GM12878 (cell line): ENCODE measurements around the gene RUNDC3A. TPM values are rescaled to one million over a fixed set of nuclear protein-coding genes. Genes with fewer than 3 reads are reported as not detected.
"Not testable (repeated sequence)": the region's sequence is repeated elsewhere in the genome, so short reads cannot be mapped to it uniquely, and the experiment has no call there.

ENCODE experiments used
- ATAC-seq: fragments of 200-7000 bp; cut with Tn5 transposase; 3 replicates; pipeline ENCODE4 v1.9.1; 2020; ENCODE audit warnings: mild to moderate bottlenecking, moderate library complexity
- BruUV-seq: library from RNA; stranded (reverse); fragments of 400-500 nt; replicated peaks from 2 replicates; lab custom pipeline; 2021; lab: Mats Ljungman, UMichigan
- CTCF ChIA-PET: fragments of 300-600 bp; sonication (Branson Sonifier 250); formaldehyde crosslinking; extraction: SDS; loops from one replicate; lab custom pipeline; 2021; ENCODE audit warnings: inconsistent platforms; lab: Yijun Ruan, JAX
- POLR2A ChIA-PET: fragments of 350-600 bp; formaldehyde crosslinking; extraction: SDS; loops from one replicate; lab custom pipeline; 2021; ENCODE audit warnings: inconsistent platforms; lab: Charles Lee
- RAD21 ChIA-PET: fragments of 300-600 bp; sonication (Branson Sonifier 250); formaldehyde crosslinking; loops from one replicate; lab custom pipeline; 2023; ENCODE audit warnings: antibody characterized with exemption; ENCODE audit not compliant: unreplicated experiment; lab: Charles Lee
- SMC1A ChIA-PET: fragments of 300-600 bp; sonication (Branson Sonifier 250); formaldehyde crosslinking; loops from one replicate; lab custom pipeline; 2023; ENCODE audit not compliant: unreplicated experiment, uncharacterized antibody; lab: Charles Lee
- DNase-seq: peaks from one replicate; pipeline ENCODE4 v3.0.0-alpha.2; 2011; ENCODE audit warnings: low read depth, low spot score
- FAIRE-seq: peaks from 3 replicates; lab custom pipeline; 2011; peaks lifted over from hg19 to GRCh38; lab: Jason Lieb, UNC
- H2AFZ ChIP-seq: 2 replicates; pipeline ENCODE4 v1.6.0; 2011; ENCODE audit warnings: low read depth, low read length, control low read depth; ENCODE audit not compliant: control insufficient read depth
- H3K27ac ChIP-seq: 2 replicates; pipeline ENCODE4 v1.5.1; 2011; ENCODE audit warnings: control low read depth; ENCODE audit not compliant: control insufficient read depth, insufficient read depth
- H3K27me3 ChIP-seq, 2 experiments: replicated peaks in 1 of 2; 2 replicates each; pipeline versions ENCODE4 v1.6.0 to v1.6.1; 2011; ENCODE audit warnings: low read length in 1 of 2; ENCODE audit not compliant: control insufficient read depth in 2 of 2, insufficient read depth in 2 of 2
- H3K36me3 ChIP-seq, 2 experiments: 2 replicates each; pipeline ENCODE4 v1.5.1; 2011; ENCODE audit warnings: low read length in 1 of 2; ENCODE audit not compliant: control insufficient read depth in 2 of 2, insufficient read depth in 2 of 2
- H3K4me1 ChIP-seq: 2 replicates; pipeline ENCODE4 v1.6.1; 2011; ENCODE audit warnings: mild to moderate bottlenecking, low read length, moderate library complexity, mixed read lengths; ENCODE audit not compliant: control insufficient read depth, insufficient read depth
- H3K4me2 ChIP-seq: 2 replicates; pipeline ENCODE4 v1.6.0; 2011; ENCODE audit warnings: control low read depth; ENCODE audit not compliant: control insufficient read depth, insufficient read depth
- H3K4me3 ChIP-seq: fragments of 200-600 bp; sonication (generic); 2 replicates; pipeline ENCODE4 v1.5.1; 2016
- H3K79me2 ChIP-seq: 2 replicates; pipeline ENCODE4 v1.6.0; 2011; ENCODE audit warnings: low read length; ENCODE audit not compliant: control insufficient read depth, insufficient read depth
- H3K9ac ChIP-seq: 2 replicates; pipeline ENCODE4 v1.8.0; 2011; ENCODE audit warnings: low read length, control low read depth, mixed read lengths; ENCODE audit not compliant: control insufficient read depth, insufficient read depth
- H3K9me3 ChIP-seq: replicated peaks from 3 replicates; pipeline ENCODE4 v1.5.1; 2011; ENCODE audit warnings: mild to moderate bottlenecking, low read length; ENCODE audit not compliant: control insufficient read depth, insufficient read depth
- H4K20me1 ChIP-seq: 2 replicates; pipeline ENCODE4 v1.6.0; 2011; ENCODE audit not compliant: control insufficient read depth, insufficient read depth
- ASH2L ChIP-seq: fragments of 300-600, 200-600 bp; sonication (generic); IDR thresholded peaks from 2 replicates; pipeline ENCODE4 v1.6.1; 2017; ENCODE audit warnings: low read depth, mild to moderate bottlenecking, borderline replicate concordance
- BCL11A ChIP-seq: IDR thresholded peaks from 2 replicates; pipeline ENCODE4 v1.6.1; 2011; ENCODE audit warnings: low read depth, low read length
- CREM ChIP-seq: IDR thresholded peaks from 2 replicates; pipeline ENCODE4 v1.6.1; 2014; ENCODE audit warnings: antibody characterized with exemption, low read depth
- IKZF1 ChIP-seq: fragments of 450-650 bp; conservative IDR thresholded peaks from 2 replicates; pipeline ENCODE4 v1.6.1; 2017; ENCODE audit warnings: antibody characterized with exemption, mild to moderate bottlenecking
- MEF2A ChIP-seq: IDR thresholded peaks from 2 replicates; pipeline ENCODE4 v1.6.1; 2011; ENCODE audit warnings: low read depth, mild to moderate bottlenecking, low read length, moderate library complexity; ENCODE audit not compliant: insufficient read depth
- NBN ChIP-seq: fragments of 450-650 bp; IDR thresholded peaks from 2 replicates; pipeline ENCODE4 v1.6.1; 2016
- NR2F1 ChIP-seq: fragments of 450-650 bp; conservative IDR thresholded peaks from 2 replicates; pipeline ENCODE4 v1.6.1; 2017; ENCODE audit warnings: mild to moderate bottlenecking
- PAX5 ChIP-seq: IDR thresholded peaks from 2 replicates; pipeline ENCODE4 v1.6.1; 2011; ENCODE audit warnings: low read depth, low read length, borderline replicate concordance
- PML ChIP-seq: IDR thresholded peaks from 2 replicates; pipeline ENCODE4 v1.6.1; 2012; ENCODE audit warnings: low read length, inconsistent platforms
- RUNX3 ChIP-seq: IDR thresholded peaks from 2 replicates; pipeline ENCODE4 v1.6.1; 2012; ENCODE audit warnings: low read length, inconsistent platforms
- SIN3A ChIP-seq: IDR thresholded peaks from 2 replicates; pipeline ENCODE4 v1.6.1; 2012; ENCODE audit warnings: low read depth, low read length, improper control_type of control experiment
- TAF1 ChIP-seq: IDR thresholded peaks from 2 replicates; pipeline ENCODE4 v1.6.1; 2011; ENCODE audit warnings: mild to moderate bottlenecking, low read depth, low read length, borderline replicate concordance
- TCF12 ChIP-seq: IDR thresholded peaks from 2 replicates; pipeline ENCODE4 v1.6.1; 2011; ENCODE audit warnings: low read depth, mild to moderate bottlenecking, low read length
- YY1 ChIP-seq: IDR thresholded peaks from 2 replicates; pipeline ENCODE4 v1.6.1; 2011; ENCODE audit warnings: low read depth, mild to moderate bottlenecking, low read length
- ZNF384 ChIP-seq: IDR thresholded peaks from 2 replicates; pipeline ENCODE4 v1.6.1; 2012; ENCODE audit warnings: low read depth, mild to moderate bottlenecking, low read length, improper control_type of control experiment, borderline replicate concordance
- WGBS: methylation state at CpG from one replicate; pipeline ENCODE4 v1.1.6; 2016; ENCODE audit warnings: low lambda C conversion rate; ENCODE audit not compliant: insufficient replicate concordance, insufficient coverage; ENCODE audit errors: missing lambda C conversion rate; 5-methylcytosine and 5-hydroxymethylcytosine counted together
- in situ Hi-C: fragments of 300-500 bp; cut with MboI; formaldehyde crosslinking; loops from 9 replicates; pipeline ENCODE4 v1.14.3; 2018; ENCODE audit warnings: mixed read lengths
- intact Hi-C: fragments of 100-400 bp; cut with micrococcal nuclease; formaldehyde crosslinking; loops from one replicate; pipeline ENCODE4 v1.14.2; 2022; ENCODE audit not compliant: unreplicated experiment
- polyA plus RNA-seq, 11 experiments: library from polyadenylated mRNA; depleted of rRNA in 4 of 11; unstranded in 6 of 11; stranded (reverse) in 5 of 11; fragments of >200 nt; fragmentation: Nextera tagmentation in 4 of 11; fragmentation: Illumina TruSeq in 1 of 11; extraction: Ambion mirVana in 4 of 11; extraction: Trizol in 1 of 11; gene quantifications; 1 replicate in 1 of 11; 2 replicates in 10 of 11; pipeline versions ENCODE4 v1.2.1 to v1.2.3, GENCODE V29; 2011 to 2016; ENCODE audit warnings: inconsistent platforms in 2 of 11, missing spikeins in 2 of 11, low read depth in 1 of 11
- total RNA-seq, 4 experiments: library from RNA; depleted of rRNA in 3 of 4; stranded (reverse); fragments of >200 nt in 3 of 4; fragmentation: Illumina TruSeq in 1 of 4; extraction: Trizol in 1 of 4; gene quantifications; 2 replicates each; pipeline versions ENCODE4 v1.2.1 to v1.2.3, GENCODE V29; 2013 to 2021

The RUNDC3A gene
- total and polyA plus RNA-seq, 10 of the 15 experiments (the other 5 are each of a cell fraction or from before 2014, with no cell fraction given): 0.07 to 0.17 TPM; not detected in 8

GRCh38 chr17:44347206-44348055, 39.0 kb downstream of the RUNDC3A start:
- peak overlapping the region; percentile 9; the same call in 1 of the 2 replicates for H3K9ac ChIP-seq
- not testable (repeated sequence) for H4K20me1 ChIP-seq
- H3K36me3 ChIP-seq: peaks cover 15 to 19% of the 10 kb centered on the region in 2 experiments; a peak in 3 of 4 replicates
- CTCF ChIA-PET: interaction anchor here (0.6 to 12.5 kb wide), 11 partner anchors 15 to 375 kb away, joined by 3 to 154 read pairs (median 4); partner anchors contain the start of gene SLC25A39
- H3K79me2 ChIP-seq: peaks cover 34% of the 10 kb centered on the region
- WGBS: under 1% methylated on average over 16 of the region's 18 CpGs
- H3K27ac ChIP-seq: peak overlapping the region; percentile 92
- TF ChIP-seq TAF1: 0 out of 2 replicates have a peak, but pooled peaks have one; percentile 7
- TF ChIP-seq TCF12: 0 out of 2 replicates have a peak, but pooled peaks have one; percentile 35
- peak; percentile 98 for TF ChIP-seq NR2F1
- TF ChIP-seq PAX5: peak; percentile 70
- peak; percentile 29; the same call in 1 of the 2 replicates for TF ChIP-seq ZNF384
- 0 out of 2 replicates have a peak, but pooled peaks have one; percentile 17 for TF ChIP-seq NBN
- TF ChIP-seq YY1: 0 out of 2 replicates have a peak, but pooled peaks have one; percentile 18
- peak; percentile 51; the same call in 1 of the 2 replicates for TF ChIP-seq MEF2A
- peak; percentile 51; the same call in 1 of the 2 replicates for TF ChIP-seq ASH2L
- peak; percentile 9; the same call in 1 of the 2 replicates for TF ChIP-seq IKZF1
- 0 out of 2 replicates have a peak, but pooled peaks have one; percentile 12 for TF ChIP-seq SIN3A
- TF ChIP-seq RUNX3: peak; percentile 66
- 0 out of 2 replicates have a peak, but pooled peaks have one; percentile 17 for TF ChIP-seq BCL11A
- TF ChIP-seq CREM: peak; percentile 41; the same call in 1 of the 2 replicates
- TF ChIP-seq PML: 0 out of 2 replicates have a peak, but pooled peaks have one; percentile 41
- TF ChIP-seq, all 136 proteins: peak for 15; not testable (repeated sequence) for 121
- H3K4me1 ChIP-seq: peaks cover 44% of the 10 kb centered on the region
- DNase-seq, in situ Hi-C loops, H3K27me3 ChIP-seq, H3K9me3 ChIP-seq, H2AFZ ChIP-seq, BruUV-seq: not testable (repeated sequence)
- FAIRE-seq (peak; percentile 54), ATAC-seq (peak; percentile 11)
- ChIA-PET POLR2A (interaction anchor here (0.6 to 1.6 kb wide), 8 partner anchors 17 to 1676 kb away, joined by 3 to 6 read pairs (median 4); partner anchors contain the start of gene HDAC5), RAD21 (interaction anchor here (0.6 to 2.6 kb wide), 12 partner anchors 9 to 729 kb away, joined by 3 to 12 read pairs (median 4); partner anchors contain the start of genes FAM171A2 and SLC25A39), SMC1A (interaction anchor here (0.6 to 1.9 kb wide), 12 partner anchors 13 to 1010 kb away, joined by 3 to 12 read pairs (median 4); partner anchors contain the start of gene FAM171A2)
- H3K4me3 ChIP-seq: peak overlapping the region; percentile 87
- H3K4me2 ChIP-seq: peak overlapping the region; percentile 97
- intact Hi-C loops: loop anchor here (2.0 to 5.0 kb wide), 2 partner anchors 129 to 145 kb away; partner anchors contain the start of gene UBTF
